Thymus (tissue), 14 donors: Measurements from ENCODE around the gene CSRP3. TPM values are rescaled to one million over a fixed set of nuclear protein-coding genes. Genes with fewer than 3 reads are reported as not detected.
A peak's percentile ranks its signal among the peaks of the same experiment; 100 is the strongest.

Experiments used
- DNase-seq, 9 donors: peaks; one replicate each; pipeline ENCODE4 v3.0.0-alpha.2; 2013; ENCODE audit warnings: low spot score in 9 of 9, low read depth in 6 of 9, missing footprints in 1 of 9
- H3K27ac ChIP-seq, 2 donors: one replicate each; pipeline ENCODE4 v1.5.1; 2013; ENCODE audit warnings: control low read depth in 1 of 2, low read depth in 1 of 2, low read length in 1 of 2, mild to moderate bottlenecking in 1 of 2, moderate library complexity in 1 of 2
- H3K27me3 ChIP-seq, 2 donors: one replicate each; pipeline ENCODE4 v1.5.1; 2013; ENCODE audit warnings: low read length in 1 of 2; ENCODE audit not compliant: control insufficient read depth in 2 of 2, insufficient read depth in 1 of 2
- H3K36me3 ChIP-seq, 2 donors: one replicate each; pipeline ENCODE4 v1.5.1; 2013; ENCODE audit warnings: low read length in 1 of 2, mild to moderate bottlenecking in 1 of 2, moderate library complexity in 1 of 2; ENCODE audit not compliant: control insufficient read depth in 2 of 2, insufficient read depth in 2 of 2
- H3K4me1 ChIP-seq, 2 donors: one replicate each; pipeline ENCODE4 v1.5.1; 2013; ENCODE audit warnings: low read length in 2 of 2; ENCODE audit not compliant: control insufficient read depth in 2 of 2, insufficient read depth in 2 of 2
- H3K4me3 ChIP-seq, 2 donors: one replicate each; pipeline ENCODE4 v1.5.1; 2013; ENCODE audit warnings: low read length in 2 of 2, control low read depth in 1 of 2, mild to moderate bottlenecking in 1 of 2
- H3K9me3 ChIP-seq, 2 donors: one replicate each; pipeline ENCODE4 v1.5.1; 2013; ENCODE audit warnings: low read length in 1 of 2, mild to moderate bottlenecking in 1 of 2; ENCODE audit not compliant: control insufficient read depth in 2 of 2, insufficient read depth in 1 of 2
- WGBS: extraction: QIAGEN DNeasy Blood & Tissue Kit; methylation state at CpG from one replicate; pipeline ENCODE4 v1.1.7; 2013; 5-methylcytosine and 5-hydroxymethylcytosine counted together
- long read RNA-seq, 10 donors: transcript quantifications; one replicate each; lab custom pipeline, GENCODE V29; 2026
- polyA plus RNA-seq: library from polyadenylated mRNA; stranded (reverse); fragments of 200-250 nt; gene quantifications from one replicate; pipeline ENCODE4 v1.2.3, GENCODE V29; 2013
- total RNA-seq: library from RNA; stranded (reverse); fragments of 120-200 nt; gene quantifications from one replicate; pipeline ENCODE4 v1.2.4, GENCODE V29; 2013
- donor health status: healthy.

Gene CSRP3
- total RNA-seq (0.38 TPM), polyA plus RNA-seq (0.37 TPM)
- long read RNA-seq, donor 1, result 0 reads
- long read RNA-seq, donor 2, result 0 reads
- long read RNA-seq, donor 3, result 0 reads
- long read RNA-seq, donor 4, result 0 reads
- long read RNA-seq, donor 5, result 0 reads
- long read RNA-seq, donor 6, result 0 reads
- long read RNA-seq, donor 7, partial matches to known transcripts, result 0 of 2 reads
- long read RNA-seq, donor 7, other reads (novel, unspliced or antisense), result 0 of 2 reads
- long read RNA-seq, donor 8, partial matches to known transcripts, result 0 of 1 reads
- long read RNA-seq, donor 8, other reads (novel, unspliced or antisense), result 0 of 1 reads
- long read RNA-seq, donor 9, result 0 reads
- long read RNA-seq, donor 10, result 0 reads

- H3K27ac ChIP-seq, result no peak within 1 kb of the TSS
- H3K9me3 ChIP-seq, result no peaks in the 10 kb centered on the region
- no peaks in the 10 kb centered on the region for H3K36me3 ChIP-seq
- peaks cover 0 to 5% of the 10 kb centered on the region in 2 donors for H3K27me3 ChIP-seq
- H3K4me1 ChIP-seq, result no peaks in the 10 kb centered on the region
- DNase-seq, result no peak
- no peak within 1 kb of the TSS for H3K4me3 ChIP-seq
- WGBS, result 92% methylated on average over 7 of the region's 7 CpGs
Observed at GRCh38 chr11:19201737-19202605, at the start of gene CSRP3. Gene CSRP3 (minus strand): TSS chr11:19201983. CDS start chr11:19192448, 9,535 bp downstream.

GRCh38 chr11:19251577-19251976 is 49.8 kb upstream of the CSRP3 start:
- DNase-seq, result no peak
- Histone ChIP-seq H3K36me3 (no peaks in the 10 kb centered on the region), H3K27me3 (no peaks in the 10 kb centered on the region), H3K4me1 (no peaks in the 10 kb centered on the region), H3K9me3 (no peaks in the 10 kb centered on the region), H3K4me3 (no peak overlapping the region), H3K27ac (no peak overlapping the region)

- Histone ChIP-seq H3K4me1 (peaks cover 14 to 20% of the 10 kb centered on the region in 2 donors), H3K36me3 (no peaks in the 10 kb centered on the region), H3K27me3 (peaks cover 0 to 16% of the 10 kb centered on the region in 2 donors), H3K4me3 (no peak overlapping the region), H3K9me3 (no peaks in the 10 kb centered on the region), H3K27ac (no peak overlapping the region)
- DNase-seq, result no peak
- 98% methylated on average over 1 of the region's 1 CpG for WGBS
Observed at GRCh38 chr11:19246816-19247215, 45.0 kb upstream of the CSRP3 start.

- H3K27ac ChIP-seq, result no peak overlapping the region
- peaks cover 0 to 21% of the 10 kb centered on the region in 2 donors for H3K27me3 ChIP-seq
Observed at GRCh38 chr11:19245351-19245750, 43.6 kb upstream of the CSRP3 start.

GRCh38 chr11:19244621-19245020 is 42.8 kb upstream of the CSRP3 start:
- H3K4me3 ChIP-seq, result no peak overlapping the region
- H3K36me3 ChIP-seq, result no peaks in the 10 kb centered on the region
- peaks cover 14 to 26% of the 10 kb centered on the region in 2 donors for H3K4me1 ChIP-seq
- WGBS, result 95% methylated on average over 2 of the region's 2 CpGs
- no peak overlapping the region for H3K27ac ChIP-seq
- H3K9me3 ChIP-seq, result no peaks in the 10 kb centered on the region
- H3K27me3 ChIP-seq, result peaks cover 0 to 21% of the 10 kb centered on the region in 2 donors
- DNase-seq, result no peak

More at GRCh38 chr11:19245351-19245750, 43.6 kb upstream of the CSRP3 start:
- H3K36me3 ChIP-seq, result no peaks in the 10 kb centered on the region
- H3K4me1 ChIP-seq, result peaks cover 14 to 24% of the 10 kb centered on the region in 2 donors
- H3K4me3 ChIP-seq, result no peak overlapping the region
- no peaks in the 10 kb centered on the region for H3K9me3 ChIP-seq
- DNase-seq, result no peak
- WGBS, result 88% methylated on average over 5 of the region's 5 CpGs

GRCh38 chr11:19244084-19244483 is 42.3 kb upstream of the CSRP3 start:
- 93% methylated on average over 6 of the region's 6 CpGs for WGBS
- Histone ChIP-seq H3K4me1 (peaks cover 14 to 26% of the 10 kb centered on the region in 2 donors), H3K36me3 (no peaks in the 10 kb centered on the region), H3K27me3 (peaks cover 0 to 21% of the 10 kb centered on the region in 2 donors), H3K27ac (no peak overlapping the region), H3K9me3 (no peaks in the 10 kb centered on the region), H3K4me3 (no peak overlapping the region)
- DNase-seq, result no peak

GRCh38 chr11:19243613-19244012 is 41.8 kb upstream of the CSRP3 start:
- peaks cover 0 to 21% of the 10 kb centered on the region in 2 donors for H3K27me3 ChIP-seq
- DNase-seq, result no peak

GRCh38 chr11:19243143-19243542 is 41.4 kb upstream of the CSRP3 start:
- WGBS, result 49% methylated on average over 5 of the region's 5 CpGs
- Histone ChIP-seq H3K4me1 (peaks cover 18 to 26% of the 10 kb centered on the region in 2 donors), H3K4me3 (no peak overlapping the region), H3K27me3 (peaks cover 0 to 21% of the 10 kb centered on the region in 2 donors), H3K27ac (no peak overlapping the region), H3K9me3 (no peaks in the 10 kb centered on the region), H3K36me3 (peaks cover 0 to 5% of the 10 kb centered on the region in 2 donors)
- peak in 4 of 9 donors; percentile 10 to 46 (median 20) for DNase-seq

More at GRCh38 chr11:19243613-19244012, 41.8 kb upstream of the CSRP3 start:
- no peak overlapping the region for H3K4me3 ChIP-seq
- H3K36me3 ChIP-seq, result peaks cover 0 to 2% of the 10 kb centered on the region in 2 donors
- H3K9me3 ChIP-seq, result no peaks in the 10 kb centered on the region
- H3K27ac ChIP-seq, result no peak overlapping the region
- peaks cover 18 to 26% of the 10 kb centered on the region in 2 donors for H3K4me1 ChIP-seq
